ENCODE measurements around the gene GCKR. TPM values are rescaled to one million over a fixed set of nuclear protein-coding genes. Genes with fewer than 3 reads are reported as not detected.

The GCKR gene
- polyA plus RNA-seq, 3 donors, result 0.10 to 0.40 TPM; not detected in 1

- DNase-seq, result no peak
Observed at GRCh38 chr2:27571681-27572080, 75.0 kb downstream of the GCKR start.

- no peak for DNase-seq
Observed at GRCh38 chr2:27572439-27572838, 75.8 kb downstream of the GCKR start.

GRCh38 chr2:27572998-27573429, 76.4 kb downstream of the GCKR start:
- DNase-seq, result no peak

Other genes with a start within 250 kb of the GCKR start
- gene SLC30A3, start 233.8 kb upstream of the GCKR start, polyA plus RNA-seq (ENCODE audit: insufficient read length in 3 of 3), result 10 to 100 TPM in 2 of 3 donors, 1 to 10 TPM in 1; 7.6 to 13.2 (median 10.8) TPM
- 1 to 10 TPM in 2 of 3 donors, under 1 TPM in 1; 0.60 to 2.6 (median 1.4) TPM for gene DNAJC5G, start 221.4 kb upstream of the GCKR start, polyA plus RNA-seq (ENCODE audit: insufficient read length in 3 of 3)
- gene TRIM54, start 214.4 kb upstream of the GCKR start, polyA plus RNA-seq (ENCODE audit: insufficient read length in 3 of 3), result 1 to 10 TPM; 4.4 to 8.2 (median 7.6) TPM
- 1 to 10 TPM in 2 of 3 donors, under 1 TPM in 1; 0.62 to 1.6 (median 1.0) TPM for gene UCN, start 188.4 kb upstream of the GCKR start, polyA plus RNA-seq (ENCODE audit: insufficient read length in 3 of 3)
- 10 to 100 TPM; 72.3 to 89.1 (median 88.3) TPM for gene MPV17, start 173.7 kb upstream of the GCKR start, polyA plus RNA-seq (ENCODE audit: insufficient read length in 3 of 3)
- 10 to 100 TPM; 69.1 to 80.2 (median 79.8) TPM for gene GTF3C2, start 140.1 kb upstream of the GCKR start, polyA plus RNA-seq (ENCODE audit: insufficient read length in 3 of 3)
- 10 to 100 TPM; 52.5 to 55.1 (median 53.0) TPM for gene EIF2B4, start 126.5 kb upstream of the GCKR start, polyA plus RNA-seq (ENCODE audit: insufficient read length in 3 of 3)
- gene SNX17, start 126.2 kb upstream of the GCKR start, polyA plus RNA-seq (ENCODE audit: insufficient read length in 3 of 3), result 100 to 1,000 TPM; 108 to 121 (median 109) TPM
- gene ZNF513, start 116.1 kb upstream of the GCKR start, polyA plus RNA-seq (ENCODE audit: insufficient read length in 3 of 3), result 10 to 100 TPM; 23.7 to 27.3 (median 24.6) TPM
- gene PPM1G, start 87.2 kb upstream of the GCKR start, polyA plus RNA-seq (ENCODE audit: insufficient read length in 3 of 3), result 100 to 1,000 TPM in 1 of 3 donors, 10 to 100 TPM in 2; 91.2 to 107 (median 96.4) TPM
- 100 to 1,000 TPM; 128 to 141 (median 133) TPM for gene NRBP1, start 68.2 kb upstream of the GCKR start, polyA plus RNA-seq (ENCODE audit: insufficient read length in 3 of 3)
- gene KRTCAP3, start 54.5 kb upstream of the GCKR start, polyA plus RNA-seq (ENCODE audit: insufficient read length in 3 of 3), result 10 to 100 TPM in 1 of 3 donors, 1 to 10 TPM in 2; 6.1 to 10.6 (median 9.5) TPM
- 10 to 100 TPM; 41.0 to 76.4 (median 66.0) TPM for gene IFT172, start 7.1 kb upstream of the GCKR start, polyA plus RNA-seq (ENCODE audit: insufficient read length in 3 of 3)
- gene FNDC4, start 1.6 kb upstream of the GCKR start, polyA plus RNA-seq (ENCODE audit: insufficient read length in 3 of 3), result 1 to 10 TPM; 6.6 to 8.3 (median 8.1) TPM
- 10 to 100 TPM; 72.1 to 84.9 (median 75.1) TPM for gene ZNF512, start 86.2 kb downstream of the GCKR start, polyA plus RNA-seq (ENCODE audit: insufficient read length in 3 of 3)
- gene CCDC121, start 132.2 kb downstream of the GCKR start, polyA plus RNA-seq (ENCODE audit: insufficient read length in 3 of 3), result 10 to 100 TPM; 10.5 to 12.1 (median 11.4) TPM
- 10 to 100 TPM; 57.3 to 60.6 (median 57.4) TPM for gene GPN1, start 132.2 kb downstream of the GCKR start, polyA plus RNA-seq (ENCODE audit: insufficient read length in 3 of 3)
- 10 to 100 TPM; 57.2 to 68.9 (median 65.8) TPM for gene SUPT7L, start 166.8 kb downstream of the GCKR start, polyA plus RNA-seq (ENCODE audit: insufficient read length in 3 of 3)
- gene SLC4A1AP, start 167.1 kb downstream of the GCKR start, polyA plus RNA-seq (ENCODE audit: insufficient read length in 3 of 3), result 10 to 100 TPM; 32.1 to 40.6 (median 33.8) TPM

Measured in renal pelvis (tissue), 4 donors.